ENCODE data around the gene KRTAP4-9. TPM values are rescaled to one million over a fixed set of nuclear protein-coding genes. Genes with fewer than 3 reads are reported as not detected.
"Not testable (repeated sequence)": the region's sequence is repeated elsewhere in the genome, so short reads cannot be mapped to it uniquely, and the experiment has no call there.

Gene KRTAP4-9
- total and polyA plus RNA-seq, 2 of the 13 experiments (the other 11 are each of a cell fraction or from before 2014, with no cell fraction given) = not detected

DNA sequence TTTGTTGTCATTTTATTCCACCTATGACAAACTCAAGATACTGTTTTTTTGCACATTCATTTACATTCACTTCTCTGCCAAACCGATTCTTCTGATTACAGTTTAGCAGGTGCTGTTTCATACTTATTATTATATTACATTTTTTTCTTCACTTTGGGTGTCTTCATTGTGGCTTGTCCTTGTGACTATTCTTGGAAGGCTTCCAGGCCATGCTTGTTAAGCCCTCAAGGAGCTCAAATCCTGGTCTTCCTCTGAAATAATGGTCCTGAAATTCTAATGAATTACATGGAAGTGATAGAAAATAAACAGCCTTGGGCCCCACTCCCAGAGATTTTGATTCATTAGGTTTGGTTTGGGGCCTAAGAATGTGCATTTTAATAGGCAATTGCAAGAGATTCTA lies 40.9 kb upstream of the KRTAP4-9 start:
- WGBS (ENCODE audit: low lambda C conversion rate) = 91% methylated on average over 1 of the region's 1 CpG
- H3K36me3 ChIP-seq (replicated peaks in 1 of 2; ENCODE audit: control insufficient read depth in 1 of 2, insufficient read depth in 2 of 2, low read length in 2 of 2) = no peaks in the 10 kb centered on the region
- H3K27me3 ChIP-seq (ENCODE audit: control insufficient read depth in 1 of 2, insufficient read depth in 2 of 2, low read length in 2 of 2) = no peaks in the 10 kb centered on the region
- FAIRE-seq (no peak), DNase-seq (ENCODE audit: low spot score) (no peak), ATAC-seq (no peak)
- no peak overlapping the region for H2AFZ ChIP-seq (ENCODE audit: low read length)
- peaks cover 40% of the 10 kb centered on the region for H3K4me1 ChIP-seq (ENCODE audit: insufficient read depth, low read length)
- TF ChIP-seq MIER3 (CRISPR knock-in tag; IDR thresholded peaks at IDR 0.05; ENCODE audit: borderline replicate concordance) (no peak), ZNF598 (CRISPR knock-in tag; IDR thresholded peaks at IDR 0.05; ENCODE audit: borderline replicate concordance) (no peak), ATF7 (IDR thresholded peaks at IDR 0.05) (no peak), ATF7 (CRISPR knock-in tag; IDR thresholded peaks at IDR 0.05) (no peak), FOXA3 (CRISPR knock-in tag; IDR thresholded peaks at IDR 0.05) (no peak), ZNF44 (CRISPR knock-in tag; IDR thresholded peaks at IDR 0.05) (no peak), SALL1 (CRISPR knock-in tag; IDR thresholded peaks at IDR 0.05) (no peak), ZNF768 (CRISPR knock-in tag; IDR thresholded peaks at IDR 0.05) (no peak), RARG (CRISPR knock-in tag; IDR thresholded peaks at IDR 0.05; ENCODE audit: low read depth) (no peak), NFYC (CRISPR knock-in tag; IDR thresholded peaks at IDR 0.05) (no peak), ZZZ3 (CRISPR knock-in tag; IDR thresholded peaks at IDR 0.05; ENCODE audit: borderline replicate concordance) (no peak), ZNF788 (CRISPR knock-in tag; IDR thresholded peaks at IDR 0.05; ENCODE audit: borderline replicate concordance) (no peak), HOXA9 (CRISPR knock-in tag; IDR thresholded peaks at IDR 0.05; ENCODE audit: borderline replicate concordance) (no peak), ZKSCAN8 (CRISPR knock-in tag; IDR thresholded peaks at IDR 0.05; ENCODE audit: borderline replicate concordance) (no peak), HOXD1 (CRISPR knock-in tag; IDR thresholded peaks at IDR 0.05) (no peak)
- TF ChIP-seq, protein P1, sequence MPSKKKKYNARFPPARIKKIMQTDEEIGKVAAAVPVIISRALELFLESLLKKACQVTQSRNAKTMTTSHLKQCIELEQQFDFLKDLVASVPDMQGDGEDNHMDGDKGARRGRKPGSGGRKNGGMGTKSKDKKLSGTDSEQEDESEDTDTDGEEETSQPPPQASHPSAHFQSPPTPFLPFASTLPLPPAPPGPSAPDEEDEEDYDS (CRISPR knock-in tag; IDR thresholded peaks at IDR 0.05) = no peak
- TF ChIP-seq, protein P2, sequence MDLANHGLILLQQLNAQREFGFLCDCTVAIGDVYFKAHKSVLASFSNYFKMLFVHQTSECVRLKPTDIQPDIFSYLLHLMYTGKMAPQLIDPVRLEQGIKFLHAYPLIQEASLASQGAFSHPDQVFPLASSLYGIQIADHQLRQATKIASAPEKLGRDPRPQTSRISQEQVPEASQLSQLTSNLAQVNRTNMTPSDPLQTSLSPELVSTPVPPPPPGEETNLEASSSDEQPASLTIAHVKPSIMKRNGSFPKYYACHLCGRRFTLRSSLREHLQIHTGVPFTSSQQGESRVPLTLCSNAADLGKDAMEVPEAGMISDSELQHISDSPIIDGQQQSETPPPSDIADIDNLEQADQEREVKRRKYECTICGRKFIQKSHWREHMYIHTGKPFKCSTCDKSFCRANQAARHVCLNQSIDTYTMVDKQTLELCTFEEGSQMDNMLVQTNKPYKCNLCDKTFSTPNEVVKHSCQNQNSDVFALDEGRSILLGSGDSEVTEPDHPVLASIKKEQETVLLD (CRISPR knock-in tag; IDR thresholded peaks at IDR 0.05; ENCODE audit: low read depth) = no peak
- TF ChIP-seq, protein P3, sequence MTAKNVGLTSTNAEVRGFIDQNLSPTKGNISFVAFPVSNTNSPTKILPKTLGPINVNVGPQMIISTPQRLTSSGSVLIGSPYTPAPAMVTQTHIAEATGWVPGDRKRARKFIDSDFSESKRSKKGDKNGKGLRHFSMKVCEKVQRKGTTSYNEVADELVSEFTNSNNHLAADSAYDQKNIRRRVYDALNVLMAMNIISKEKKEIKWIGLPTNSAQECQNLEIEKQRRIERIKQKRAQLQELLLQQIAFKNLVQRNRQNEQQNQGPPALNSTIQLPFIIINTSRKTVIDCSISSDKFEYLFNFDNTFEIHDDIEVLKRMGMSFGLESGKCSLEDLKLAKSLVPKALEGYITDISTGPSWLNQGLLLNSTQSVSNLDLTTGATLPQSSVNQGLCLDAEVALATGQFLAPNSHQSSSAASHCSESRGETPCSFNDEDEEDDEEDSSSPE (CRISPR knock-in tag; IDR thresholded peaks at IDR 0.05) = no peak
- intact Hi-C loops (cut with micrococcal nuclease; ENCODE audit: unreplicated experiment) = no loop called here
- no peak overlapping the region for H3K4me3 ChIP-seq (replicated peaks in 1 of 3; ENCODE audit: insufficient read depth in 1 of 3, low read depth in 2 of 3, low read length in 3 of 3)
- ChIA-PET POLR2A (no interaction called here), CTCF (ENCODE audit: low intra/inter-chr PET ratio, low total read pairs) (no interaction called here)
- no TSS peak for BruUV-seq (replicated peaks)
- H3K4me2 ChIP-seq (ENCODE audit: low read depth, low read length) = no peak overlapping the region
- no peak overlapping the region for H3K27ac ChIP-seq (ENCODE audit: extremely low read length, insufficient read depth, low read length)
- in situ Hi-C loops (cut with HindIII; ENCODE audit: extremely low pct_ligation_motif_present, low pct_unique_long_range_greater_than_20kb) = no loop called here
- no peaks in the 10 kb centered on the region for H3K79me2 ChIP-seq (ENCODE audit: insufficient read depth, low read length)
- H3K9ac ChIP-seq (ENCODE audit: insufficient read depth, low read depth, low read length) = no peak overlapping the region
- H3K9me3 ChIP-seq (ENCODE audit: low read length) = no peaks in the 10 kb centered on the region
- H4K20me1 ChIP-seq (ENCODE audit: insufficient read depth, low read length) = no peaks in the 10 kb centered on the region

DNA sequence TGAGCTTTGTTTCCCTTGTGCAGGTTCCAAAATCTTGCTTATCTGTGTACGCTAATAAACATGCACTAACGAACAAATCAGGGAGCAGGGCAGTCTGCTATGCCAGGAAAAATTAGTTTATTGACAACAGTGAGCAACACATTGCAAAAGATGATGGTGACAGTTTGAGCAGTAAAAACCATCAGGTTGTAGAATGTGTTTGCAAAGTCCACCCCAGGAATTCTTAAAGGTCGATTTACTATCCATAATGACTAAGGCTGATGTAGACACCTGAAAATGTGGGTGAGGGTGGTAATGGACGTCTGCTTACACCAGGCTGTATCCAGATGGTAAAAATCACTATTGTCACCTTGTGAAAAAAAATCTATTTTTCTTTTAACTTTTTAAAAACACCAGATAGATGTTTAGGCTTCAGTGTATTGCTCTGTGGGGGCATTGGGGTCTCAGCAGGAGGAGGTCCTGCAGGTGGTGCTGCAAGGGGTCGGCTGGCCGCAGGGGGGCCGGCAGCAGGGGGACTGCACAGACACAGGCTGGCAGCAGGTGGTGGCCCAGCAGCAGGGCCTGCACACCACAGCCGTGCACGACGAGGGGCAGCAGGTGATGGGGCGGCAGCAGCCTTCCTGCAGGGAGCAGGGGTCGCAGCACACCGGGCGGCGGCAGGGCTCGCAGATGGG lies 40.0 kb upstream of the KRTAP4-9 start:
- FAIRE-seq; in situ Hi-C loops (cut with HindIII; ENCODE audit: extremely low pct_ligation_motif_present, low pct_unique_long_range_greater_than_20kb): not testable (repeated sequence)

More for the DNA sequence above, 40.0 kb upstream of the KRTAP4-9 start:
- intact Hi-C loops (cut with micrococcal nuclease; ENCODE audit: unreplicated experiment); BruUV-seq (replicated peaks); H3K27ac ChIP-seq (ENCODE audit: extremely low read length, insufficient read depth, low read length); POLR2A ChIA-PET; H3K27me3 ChIP-seq (ENCODE audit: control insufficient read depth in 1 of 2, insufficient read depth in 2 of 2, low read length in 2 of 2); H3K9ac ChIP-seq (ENCODE audit: insufficient read depth, low read depth, low read length); H3K4me3 ChIP-seq (replicated peaks in 1 of 3; ENCODE audit: insufficient read depth in 1 of 3, low read depth in 2 of 3, low read length in 3 of 3); H3K4me2 ChIP-seq (ENCODE audit: low read depth, low read length); DNase-seq (ENCODE audit: low spot score); H4K20me1 ChIP-seq (ENCODE audit: insufficient read depth, low read length); CTCF ChIA-PET (ENCODE audit: low intra/inter-chr PET ratio, low total read pairs); H3K79me2 ChIP-seq (ENCODE audit: insufficient read depth, low read length); H2AFZ ChIP-seq (ENCODE audit: low read length); H3K9me3 ChIP-seq (ENCODE audit: low read length); H3K36me3 ChIP-seq (replicated peaks in 1 of 2; ENCODE audit: control insufficient read depth in 1 of 2, insufficient read depth in 2 of 2, low read length in 2 of 2): not testable (repeated sequence)
- 74% methylated on average over 7 of the region's 16 CpGs for WGBS (ENCODE audit: low lambda C conversion rate)
- ATAC-seq = peak; percentile 27; the same call in 1 of the 3 replicates
- peaks cover 32% of the 10 kb centered on the region for H3K4me1 ChIP-seq (ENCODE audit: insufficient read depth, low read length)

All from HepG2 (cell line).